Sigmoid colon (tissue), 7 donors: ENCODE results near the gene DHX58. TPM values are rescaled to one million over a fixed set of nuclear protein-coding genes. Genes with fewer than 3 reads are reported as not detected.
A peak's percentile ranks its signal among the peaks of the same experiment; 100 is the strongest.

Experiments
- DNase-seq: peaks from one replicate; pipeline ENCODE4 v3.0.0-alpha.2; 2019
- H3K27ac ChIP-seq, 4 donors: fragments of 200-600 bp; sonication (generic); one replicate each; pipeline ENCODE4 v1.5.1; 2016 to 2019; ENCODE audit warnings: mild to moderate bottlenecking in 1 of 4
- H3K27me3 ChIP-seq, 3 donors: fragments of 200-600 bp; sonication (generic); one replicate each; pipeline ENCODE4 v1.5.1; 2019; ENCODE audit warnings: mild to moderate bottlenecking in 1 of 3
- H3K36me3 ChIP-seq, 4 donors: fragments of 200-600 bp; sonication (generic); one replicate each; pipeline ENCODE4 v1.5.1; 2016 to 2019
- H3K4me1 ChIP-seq, 4 donors: fragments of 200-600 bp; sonication (generic); one replicate each; pipeline ENCODE4 v1.5.1; 2017 to 2019
- H3K4me3 ChIP-seq, 4 donors: fragments of 200-600 bp; sonication (generic); one replicate each; pipeline ENCODE4 v1.5.1; 2017 to 2019; ENCODE audit warnings: mild to moderate bottlenecking in 2 of 4, moderate library complexity in 1 of 4
- H3K9me3 ChIP-seq, 4 donors: fragments of 200-600 bp in 3 of 4; sonication (generic) in 3 of 4; one replicate each; pipeline versions ENCODE4 v1.5.1 to v1.6.1; 2013 to 2019
- EP300 ChIP-seq, 4 donors: sonication (generic); formaldehyde crosslinking; IDR thresholded peaks; one replicate each; pipeline ENCODE4 v1.6.1; 2017; ENCODE audit warnings: antibody characterized with exemption in 4 of 4
- POLR2A ChIP-seq, 2 donors: fragments of 450-650 bp; IDR thresholded peaks; one replicate each; pipeline ENCODE4 v1.6.1; 2016; ENCODE audit warnings: antibody characterized with exemption in 2 of 2, mild to moderate bottlenecking in 2 of 2, moderate library complexity in 2 of 2
- POLR2AphosphoS5 ChIP-seq, 4 donors: sonication (generic); formaldehyde crosslinking; IDR thresholded peaks; one replicate each; pipeline ENCODE4 v1.6.1; 2017; ENCODE audit warnings: antibody characterized with exemption in 4 of 4
- WGBS, 2 donors: extraction: QIAGEN DNeasy Blood & Tissue Kit; methylation state at CpG; one replicate each; pipeline ENCODE4 v1.1.7; 2013; 5-methylcytosine and 5-hydroxymethylcytosine counted together
- intact Hi-C: fragments of 100-400 bp; cut with DNase I; formaldehyde crosslinking; loops from one replicate; pipeline ENCODE4 v1.15.1; 2023
- polyA plus RNA-seq, 3 donors: library from polyadenylated mRNA; stranded (reverse); fragments of 200-250 nt; gene quantifications; one replicate each; pipeline ENCODE4 v1.2.3, GENCODE V29; 2013
- total RNA-seq, 4 donors: library from RNA; depleted of rRNA; stranded (reverse); fragments of >200 nt; gene quantifications; one replicate each; pipeline ENCODE4 v1.1.0, GENCODE V29; 2016
- TF ChIP-seq, protein P1 (sequence below), 4 experiments: fragments of 450-650 bp in 3 of 4; fragments of 200-600 bp in 1 of 4; IDR thresholded peaks; one replicate each; pipeline ENCODE4 v1.5.1; 2016 to 2019; ENCODE audit warnings: antibody characterized with exemption in 4 of 4, mild to moderate bottlenecking in 3 of 4, moderate library complexity in 2 of 4
- donor health status: healthy with polysubstance abuse.
- donor health status: Bipolar disorder and iron deficiency.
- donor health status: healthy.

The DHX58 gene
- total and polyA plus RNA-seq, 7 donors = 4.4 to 19.0 (median 14.5) TPM

DNA sequence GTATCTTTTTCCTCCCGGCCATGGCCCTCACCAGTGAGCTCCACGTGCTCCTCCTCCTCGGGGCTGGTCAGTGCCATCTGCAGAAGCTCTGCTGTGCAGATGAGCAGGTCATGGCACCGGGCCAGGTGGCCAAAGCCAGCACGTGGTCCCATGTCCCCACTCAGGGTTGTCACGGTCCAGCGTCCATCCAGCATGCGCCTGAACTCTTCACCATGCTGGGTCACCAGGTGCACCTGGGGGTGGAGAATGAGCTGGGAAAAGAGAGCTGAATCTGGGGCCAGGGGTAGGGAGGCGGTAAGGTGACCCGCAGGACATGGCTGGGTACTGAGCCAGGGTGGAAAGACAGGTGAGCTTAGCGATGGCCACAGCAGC is 1.3 kb downstream of the DHX58 start:
- DNase-seq = no peak
- Histone ChIP-seq H3K27me3 (no peaks in the 10 kb centered on the region), H3K27ac (peak overlapping the region; percentile 90 to 96 (median 92)), H3K9me3 (no peaks in the 10 kb centered on the region), H3K4me3 (peak overlapping the region in 3 of 4 donors; percentile 60 to 63 (median 62)), H3K36me3 (peaks cover 0 to 36% (median 3%) of the 10 kb centered on the region in 4 donors), H3K4me1 (peaks cover 0 to 32% (median 26%) of the 10 kb centered on the region in 4 donors)
- no peak for TF ChIP-seq EP300 (IDR thresholded peaks at IDR 0.05)
- no peak for TF ChIP-seq POLR2A (IDR thresholded peaks at IDR 0.05)
- no peak for TF ChIP-seq POLR2AphosphoS5 (IDR thresholded peaks at IDR 0.05)
- TF ChIP-seq, protein P1, sequence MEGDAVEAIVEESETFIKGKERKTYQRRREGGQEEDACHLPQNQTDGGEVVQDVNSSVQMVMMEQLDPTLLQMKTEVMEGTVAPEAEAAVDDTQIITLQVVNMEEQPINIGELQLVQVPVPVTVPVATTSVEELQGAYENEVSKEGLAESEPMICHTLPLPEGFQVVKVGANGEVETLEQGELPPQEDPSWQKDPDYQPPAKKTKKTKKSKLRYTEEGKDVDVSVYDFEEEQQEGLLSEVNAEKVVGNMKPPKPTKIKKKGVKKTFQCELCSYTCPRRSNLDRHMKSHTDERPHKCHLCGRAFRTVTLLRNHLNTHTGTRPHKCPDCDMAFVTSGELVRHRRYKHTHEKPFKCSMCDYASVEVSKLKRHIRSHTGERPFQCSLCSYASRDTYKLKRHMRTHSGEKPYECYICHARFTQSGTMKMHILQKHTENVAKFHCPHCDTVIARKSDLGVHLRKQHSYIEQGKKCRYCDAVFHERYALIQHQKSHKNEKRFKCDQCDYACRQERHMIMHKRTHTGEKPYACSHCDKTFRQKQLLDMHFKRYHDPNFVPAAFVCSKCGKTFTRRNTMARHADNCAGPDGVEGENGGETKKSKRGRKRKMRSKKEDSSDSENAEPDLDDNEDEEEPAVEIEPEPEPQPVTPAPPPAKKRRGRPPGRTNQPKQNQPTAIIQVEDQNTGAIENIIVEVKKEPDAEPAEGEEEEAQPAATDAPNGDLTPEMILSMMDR (IDR thresholded peaks at IDR 0.05) = no peak
- 90 to 93% methylated on average over 11 of the region's 11 CpGs for WGBS, 2 donors
- intact Hi-C loops = loop anchor here (5.0 kb wide), 1 partner anchor 144 kb away; the partner anchor contains the start of gene CNP

DNA sequence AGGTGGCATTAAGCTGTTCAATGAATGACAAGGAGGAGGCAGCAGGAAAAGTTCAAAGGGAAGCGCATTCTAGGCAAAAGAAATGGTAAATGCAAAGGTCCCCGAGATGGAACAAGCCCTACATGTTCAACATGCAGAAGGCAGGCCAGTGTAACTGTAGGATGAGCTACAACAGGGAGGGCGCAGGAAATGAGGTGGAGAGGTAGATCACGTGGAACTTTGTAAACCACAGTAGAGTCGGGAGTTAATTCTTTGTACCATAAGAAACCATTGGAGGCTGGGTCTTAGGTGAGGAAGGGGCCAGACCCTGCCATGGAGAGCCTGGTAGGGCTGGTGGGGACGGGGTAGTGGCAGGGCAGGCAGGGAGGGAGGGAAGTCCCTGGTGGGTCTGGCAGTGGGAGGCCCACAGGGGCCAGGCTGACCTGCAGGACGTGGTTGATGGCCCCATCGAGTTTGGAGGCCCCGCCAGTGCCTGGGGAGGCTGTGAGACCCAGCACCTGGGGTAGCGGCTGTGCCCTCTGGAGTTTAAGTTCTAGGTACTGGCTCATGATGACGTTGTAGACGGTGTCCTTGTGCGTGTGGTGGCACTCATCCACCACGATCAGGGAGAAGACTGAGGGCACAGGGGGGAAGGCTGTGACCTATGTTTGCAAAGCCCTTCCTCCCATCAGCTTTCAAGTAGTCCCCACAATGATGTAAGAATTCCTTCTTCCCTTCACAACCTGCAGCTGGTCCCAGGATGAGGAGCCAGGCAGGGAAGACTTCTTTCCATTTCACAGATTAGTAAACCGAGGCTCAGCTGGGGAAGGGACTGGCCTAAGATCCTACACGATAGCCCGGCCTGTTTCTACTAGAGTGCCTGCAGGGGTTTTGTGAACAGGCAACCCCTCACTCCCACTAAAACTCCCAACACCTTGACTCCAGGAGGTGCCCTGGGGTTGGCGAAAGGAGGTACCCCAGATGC is 1.9 kb downstream of the DHX58 start:
- Histone ChIP-seq H3K4me1 (peaks cover 0 to 32% (median 26%) of the 10 kb centered on the region in 4 donors), H3K27ac (peak overlapping the region in 3 of 4 donors; percentile 90 to 96 (median 95)), H3K4me3 (no peak overlapping the region), H3K36me3 (peaks cover 0 to 33% (median 7%) of the 10 kb centered on the region in 4 donors), H3K27me3 (no peaks in the 10 kb centered on the region), H3K9me3 (no peaks in the 10 kb centered on the region)
- intact Hi-C loops = loop anchor here (5.0 kb wide), 1 partner anchor 143 kb away; the partner anchor contains the start of gene CNP
- WGBS, 2 donors = 90 to 92% methylated on average over 18 of the region's 18 CpGs
- TF ChIP-seq POLR2A (IDR thresholded peaks at IDR 0.05) (no peak), EP300 (IDR thresholded peaks at IDR 0.05) (no peak), POLR2AphosphoS5 (IDR thresholded peaks at IDR 0.05) (no peak)
- TF ChIP-seq, protein P1 (IDR thresholded peaks at IDR 0.05) = no peak
- DNase-seq = no peak

DNA sequence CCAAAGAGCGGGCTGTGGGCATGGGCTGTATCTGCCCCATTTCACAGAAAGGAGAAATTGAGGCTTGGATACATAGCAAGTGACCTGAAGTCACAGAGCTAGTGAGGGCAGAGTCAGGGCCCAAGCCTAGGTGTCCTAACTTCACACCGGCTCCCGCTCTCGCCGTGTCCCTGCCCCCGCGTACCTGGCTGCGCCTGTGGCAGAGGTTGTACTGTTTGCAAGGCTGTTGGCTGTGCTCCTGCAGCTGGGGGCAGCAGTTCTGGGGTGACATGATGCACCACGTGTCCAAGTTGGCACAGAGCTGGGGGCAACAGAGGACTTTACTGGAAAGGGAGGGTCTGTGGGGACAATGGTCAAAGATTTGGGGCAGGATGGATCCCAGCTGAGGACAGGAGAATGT is 3.4 kb downstream of the DHX58 start:
- whole genome bisulfite sequencing, 2 donors = 91 to 97% methylated on average over 9 of the region's 9 CpGs
- no peaks in the 10 kb centered on the region for H3K9me3 ChIP-seq
- no peak overlapping the region for H3K27ac ChIP-seq
- no peaks in the 10 kb centered on the region for H3K27me3 ChIP-seq
- H3K4me3 ChIP-seq = no peak overlapping the region
- no peak for DNase-seq
- TF ChIP-seq, protein P1 (IDR thresholded peaks at IDR 0.05) = no peak
- TF ChIP-seq EP300 (IDR thresholded peaks at IDR 0.05) (no peak), POLR2A (IDR thresholded peaks at IDR 0.05) (no peak)
- intact Hi-C loops = no loop called here
- H3K4me1 ChIP-seq = peaks cover 0 to 32% (median 26%) of the 10 kb centered on the region in 4 donors
- H3K36me3 ChIP-seq = peaks cover 0 to 28% (median 6%) of the 10 kb centered on the region in 4 donors

DNA sequence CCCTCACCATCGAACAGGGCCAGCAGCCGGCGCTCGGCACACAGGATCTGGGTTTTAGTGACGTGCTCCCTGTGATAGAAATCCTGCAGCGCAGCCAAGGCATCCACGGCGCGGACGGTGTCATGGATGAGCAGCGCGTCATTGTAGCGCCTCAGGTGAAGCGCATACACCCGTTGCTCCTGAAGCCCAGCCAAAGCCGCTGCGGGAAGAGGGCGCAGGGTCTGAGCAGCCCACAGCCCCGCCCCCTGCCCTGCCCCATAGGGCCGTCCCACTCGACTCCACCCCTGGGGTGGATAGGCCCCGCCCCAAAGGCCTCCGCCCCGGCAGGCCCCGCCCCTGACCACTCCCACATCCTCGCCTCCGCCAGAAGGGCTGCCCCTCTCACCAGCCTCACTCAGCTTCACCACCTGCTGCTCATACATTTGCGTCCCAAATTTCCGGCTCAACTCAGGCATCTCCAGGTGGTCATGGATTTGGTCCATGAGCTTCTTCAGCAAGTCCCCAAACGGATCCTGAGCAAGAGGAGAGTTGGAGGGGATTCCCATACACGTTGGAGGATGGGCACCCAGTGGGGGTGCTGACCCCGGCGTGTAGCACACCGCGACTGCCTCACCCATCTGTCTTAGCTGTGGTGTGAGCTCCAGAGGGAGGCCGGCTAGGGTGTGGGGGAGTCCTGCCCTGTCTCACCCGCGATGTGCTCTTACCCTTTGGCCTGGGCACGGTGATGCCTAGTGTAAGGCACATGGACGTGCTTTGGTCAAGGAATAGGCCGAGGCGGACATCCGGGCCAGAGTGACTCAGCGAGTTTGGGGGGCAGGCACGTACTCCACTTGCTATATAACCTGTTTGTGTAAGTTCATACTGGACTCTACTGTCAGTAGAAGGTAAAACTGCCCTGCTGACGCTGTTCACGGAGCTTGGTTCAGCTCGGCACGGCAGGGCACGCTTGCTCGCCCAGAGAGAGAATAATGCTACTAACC is 4.6 kb downstream of the DHX58 start:
- DNase-seq = peak; percentile 84
- Histone ChIP-seq H3K9me3 (no peaks in the 10 kb centered on the region), H3K4me1 (peaks cover 0 to 25% (median 20%) of the 10 kb centered on the region in 4 donors), H3K4me3 (peak overlapping the region in 3 of 4 donors; percentile 9 to 29 (median 29)), H3K27me3 (no peaks in the 10 kb centered on the region), H3K36me3 (peaks cover 0 to 24% (median 6%) of the 10 kb centered on the region in 4 donors), H3K27ac (no peak overlapping the region)
- intact Hi-C loops = no loop called here
- TF ChIP-seq, protein P1 (IDR thresholded peaks at IDR 0.05) = no peak
- TF ChIP-seq EP300 (IDR thresholded peaks at IDR 0.05) (no peak), POLR2A (IDR thresholded peaks at IDR 0.05) (no peak), POLR2AphosphoS5 (IDR thresholded peaks at IDR 0.05) (no peak)
- 43 to 49% methylated on average over 51 of the region's 51 CpGs for WGBS, 2 donors
